C4-2B (cell line): ENCODE results near the gene SARNP.

Experiments
- ZFX ChIP-seq: fragments of 450-650 bp; IDR thresholded peaks from 2 replicates; pipeline ENCODE4 v1.6.1; 2017
- TF ChIP-seq, protein P1 (sequence below): fragments of 450-650 bp; conservative IDR thresholded peaks from 2 replicates; pipeline ENCODE4 v1.5.1; 2017; ENCODE audit warnings: mild to moderate bottlenecking

DNA sequence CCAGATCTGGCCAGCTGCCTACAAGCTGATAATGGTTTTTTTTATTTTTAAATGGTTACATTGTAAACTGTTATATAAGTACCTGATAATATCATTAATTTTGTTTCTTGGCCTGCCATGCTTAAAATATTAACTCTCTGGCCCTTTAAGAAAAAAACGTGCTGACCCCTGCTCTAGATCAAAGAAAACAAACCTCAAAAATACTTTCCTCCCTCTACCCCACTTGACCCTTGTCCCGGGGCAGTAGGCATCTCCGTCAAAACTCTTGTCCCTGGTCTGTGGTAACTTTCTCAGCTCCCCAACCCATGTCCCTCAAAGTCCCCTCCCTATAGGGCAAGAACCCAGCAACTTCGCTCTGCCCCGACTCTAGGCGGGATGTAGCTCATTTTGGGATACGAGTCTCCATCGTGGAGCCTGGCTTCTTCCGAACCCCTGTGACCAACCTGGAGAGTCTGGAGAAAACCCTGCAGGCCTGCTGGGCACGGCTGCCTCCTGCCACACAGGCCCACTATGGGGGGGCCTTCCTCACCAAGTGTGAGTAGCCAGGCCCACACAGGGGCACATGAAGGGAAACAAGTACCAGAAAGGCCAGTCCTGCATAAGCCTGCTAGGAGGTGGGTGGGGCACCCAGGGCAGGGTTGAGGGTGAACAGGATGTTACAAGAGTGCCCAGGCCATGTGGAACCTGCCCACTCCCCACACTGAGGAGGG lies 93.9 kb downstream of the SARNP start:
- TF ChIP-seq, protein P1, sequence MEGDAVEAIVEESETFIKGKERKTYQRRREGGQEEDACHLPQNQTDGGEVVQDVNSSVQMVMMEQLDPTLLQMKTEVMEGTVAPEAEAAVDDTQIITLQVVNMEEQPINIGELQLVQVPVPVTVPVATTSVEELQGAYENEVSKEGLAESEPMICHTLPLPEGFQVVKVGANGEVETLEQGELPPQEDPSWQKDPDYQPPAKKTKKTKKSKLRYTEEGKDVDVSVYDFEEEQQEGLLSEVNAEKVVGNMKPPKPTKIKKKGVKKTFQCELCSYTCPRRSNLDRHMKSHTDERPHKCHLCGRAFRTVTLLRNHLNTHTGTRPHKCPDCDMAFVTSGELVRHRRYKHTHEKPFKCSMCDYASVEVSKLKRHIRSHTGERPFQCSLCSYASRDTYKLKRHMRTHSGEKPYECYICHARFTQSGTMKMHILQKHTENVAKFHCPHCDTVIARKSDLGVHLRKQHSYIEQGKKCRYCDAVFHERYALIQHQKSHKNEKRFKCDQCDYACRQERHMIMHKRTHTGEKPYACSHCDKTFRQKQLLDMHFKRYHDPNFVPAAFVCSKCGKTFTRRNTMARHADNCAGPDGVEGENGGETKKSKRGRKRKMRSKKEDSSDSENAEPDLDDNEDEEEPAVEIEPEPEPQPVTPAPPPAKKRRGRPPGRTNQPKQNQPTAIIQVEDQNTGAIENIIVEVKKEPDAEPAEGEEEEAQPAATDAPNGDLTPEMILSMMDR: no peak
- no peak for TF ChIP-seq ZFX
